ENCODE measurements around the gene ASIC4.
A peak's percentile ranks its signal among the peaks of the same experiment; 100 is the strongest.

Gene ASIC4

DNA sequence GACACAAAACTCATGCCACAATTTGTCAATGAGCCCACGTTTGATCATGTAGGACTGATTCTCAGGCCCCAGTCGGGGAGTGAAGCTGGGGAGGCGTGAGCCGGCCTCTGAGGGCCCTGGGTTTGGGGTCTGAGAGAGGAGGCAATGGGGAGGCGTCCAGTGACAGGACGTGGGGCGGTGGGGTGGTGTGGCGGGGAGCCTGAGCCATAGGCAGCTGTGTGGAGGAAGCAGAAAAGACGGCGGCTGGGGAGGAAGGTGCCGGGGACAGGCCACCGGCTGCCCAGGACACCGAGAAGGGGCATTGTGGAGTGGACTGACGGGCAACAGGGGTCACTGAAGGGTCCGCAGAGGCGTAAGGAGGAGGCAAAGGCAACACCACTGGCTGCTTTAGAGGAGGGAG is 22.1 kb downstream of the ASIC4 start:
- no peak for TF ChIP-seq TCF12 (IDR thresholded peaks at IDR 0.05; ENCODE audit: low read depth)
- no peak for TF ChIP-seq TEAD4 (IDR thresholded peaks at IDR 0.05)
- no peak for TF ChIP-seq REST (IDR thresholded peaks at IDR 0.05; ENCODE audit: low read depth)
- TF ChIP-seq EGR1 (IDR thresholded peaks at IDR 0.05) = no peak
- no peak for TF ChIP-seq ZBTB7A (IDR thresholded peaks at IDR 0.05; ENCODE audit: low read depth)
- TF ChIP-seq NFIC (IDR thresholded peaks at IDR 0.05) = no peak
- TF ChIP-seq EP300 (IDR thresholded peaks at IDR 0.05; ENCODE audit: borderline replicate concordance) = no peak
- TF ChIP-seq, protein P1, sequence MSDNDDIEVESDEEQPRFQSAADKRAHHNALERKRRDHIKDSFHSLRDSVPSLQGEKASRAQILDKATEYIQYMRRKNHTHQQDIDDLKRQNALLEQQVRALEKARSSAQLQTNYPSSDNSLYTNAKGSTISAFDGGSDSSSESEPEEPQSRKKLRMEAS (IDR thresholded peaks at IDR 0.05) = no peak
- no peak for TF ChIP-seq CREB1 (IDR thresholded peaks at IDR 0.05; ENCODE audit: low read depth)
- TF ChIP-seq, protein P2, sequence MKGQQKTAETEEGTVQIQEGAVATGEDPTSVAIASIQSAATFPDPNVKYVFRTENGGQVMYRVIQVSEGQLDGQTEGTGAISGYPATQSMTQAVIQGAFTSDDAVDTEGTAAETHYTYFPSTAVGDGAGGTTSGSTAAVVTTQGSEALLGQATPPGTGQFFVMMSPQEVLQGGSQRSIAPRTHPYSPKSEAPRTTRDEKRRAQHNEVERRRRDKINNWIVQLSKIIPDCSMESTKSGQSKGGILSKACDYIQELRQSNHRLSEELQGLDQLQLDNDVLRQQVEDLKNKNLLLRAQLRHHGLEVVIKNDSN (IDR thresholded peaks at IDR 0.05) = no peak
- no peak for TF ChIP-seq TAF1 (IDR thresholded peaks at IDR 0.05; ENCODE audit: low read depth)
- TF ChIP-seq YY1 (IDR thresholded peaks at IDR 0.05; ENCODE audit: low read depth) = no peak
- TF ChIP-seq CEBPB (IDR thresholded peaks at IDR 0.05) = no peak

GRCh38 chr2:219536967-219537366 is 22.7 kb downstream of the ASIC4 start:
- TF ChIP-seq EGR1 (IDR thresholded peaks at IDR 0.05) = 0 out of 2 replicates have a peak, but pooled peaks have one; percentile 29
- TF ChIP-seq, protein P1 (IDR thresholded peaks at IDR 0.05) = no peak

DNA sequence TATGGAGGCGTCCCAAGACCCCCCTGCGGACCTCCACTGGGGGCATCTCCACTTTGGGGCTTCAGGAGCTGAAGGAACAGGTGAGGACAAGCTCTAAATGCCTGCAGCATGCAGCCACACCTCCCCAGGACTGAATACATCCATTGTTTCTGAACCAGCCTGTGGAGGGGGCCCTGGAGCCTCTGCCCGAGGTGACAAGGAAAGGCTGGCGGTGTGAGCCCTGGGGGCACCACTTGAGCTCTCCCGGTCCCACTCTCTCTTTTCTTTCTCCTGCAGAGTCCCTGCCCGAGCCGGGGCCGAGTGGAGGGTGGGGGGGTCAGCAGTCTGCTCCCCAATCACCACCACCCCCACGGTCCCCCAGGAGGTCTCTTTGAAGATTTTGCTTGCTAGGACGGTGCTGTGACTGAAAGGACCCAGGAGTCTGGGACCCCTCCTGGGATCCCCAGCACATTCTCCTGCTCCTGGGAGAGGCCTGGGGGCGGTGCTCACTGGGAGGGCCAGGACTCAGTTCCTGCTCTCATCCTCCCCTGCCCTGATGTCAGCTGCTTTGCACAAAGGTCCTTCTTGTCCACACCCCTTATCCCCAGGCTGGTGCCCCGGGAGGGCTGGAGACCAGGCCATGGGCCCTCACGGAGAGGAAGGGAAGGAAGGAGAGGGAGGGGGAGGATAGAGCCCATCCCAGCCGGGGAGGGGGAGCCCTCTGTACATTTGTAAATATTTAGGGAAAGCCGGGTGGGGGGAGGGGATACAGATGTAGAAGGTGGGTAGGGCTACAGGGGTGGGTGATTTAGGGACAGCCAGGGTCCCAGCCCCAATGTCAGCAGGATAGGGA is 23.6 kb downstream of the ASIC4 start:
- TF ChIP-seq YY1 (IDR thresholded peaks at IDR 0.05; ENCODE audit: low read depth) (no peak), REST (IDR thresholded peaks at IDR 0.05; ENCODE audit: low read depth) (no peak), RAD21 (IDR thresholded peaks at IDR 0.05; ENCODE audit: low read depth) (no peak), EGR1 (IDR thresholded peaks at IDR 0.05) (no peak), EP300 (IDR thresholded peaks at IDR 0.05; ENCODE audit: borderline replicate concordance) (no peak), CEBPB (IDR thresholded peaks at IDR 0.05) (no peak)
- TF ChIP-seq, protein P2 (IDR thresholded peaks at IDR 0.05) = no peak

- TF ChIP-seq NFIC (IDR thresholded peaks at IDR 0.05) (peak; percentile 34; the same call in 1 of the 2 replicates), CEBPB (IDR thresholded peaks at IDR 0.05) (no peak)
Measured at GRCh38 chr2:219538504-219538951, 24.2 kb downstream of the ASIC4 start.

DNA sequence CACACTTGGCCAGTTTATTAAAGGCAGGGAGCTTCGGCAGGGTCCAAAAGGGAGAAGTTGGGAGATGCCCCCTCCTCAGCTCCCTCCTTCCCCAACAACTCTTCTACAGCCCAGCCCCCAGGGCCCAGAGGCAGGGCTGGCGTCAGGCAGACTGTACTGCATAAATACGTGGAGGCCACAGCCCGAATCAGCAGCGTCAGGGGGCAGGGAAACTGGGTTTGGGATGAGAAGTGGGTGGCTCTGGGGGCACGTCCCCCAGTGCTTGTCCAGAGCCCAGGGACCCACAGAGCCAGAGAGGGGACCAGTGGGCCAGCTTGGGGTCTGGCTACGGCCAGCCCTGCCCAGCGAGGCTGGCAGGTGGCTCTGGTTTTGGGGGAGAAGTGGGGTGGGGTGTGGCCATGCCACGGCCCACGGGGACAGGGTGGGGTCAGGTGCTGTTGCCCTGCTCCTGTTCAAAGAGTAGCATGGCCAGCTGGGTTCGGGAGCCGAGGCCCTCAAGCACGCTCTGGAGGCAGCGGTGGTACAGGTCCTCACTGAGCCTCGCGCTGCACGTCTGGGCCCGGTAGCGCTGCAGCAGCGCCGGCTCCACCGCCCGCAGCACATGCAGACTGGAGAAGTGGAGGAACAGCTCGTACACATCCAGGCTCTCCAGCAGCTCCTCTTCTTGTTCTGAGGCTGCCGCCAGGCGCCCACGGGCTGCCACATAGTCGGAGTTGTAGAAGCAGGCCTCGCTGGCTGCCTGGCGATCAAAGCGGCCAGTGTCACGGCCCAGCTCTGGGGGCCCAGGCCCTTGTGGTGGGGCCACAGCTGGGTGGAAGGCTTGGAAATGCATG is 24.9 kb downstream of the ASIC4 start:
- no peak for TF ChIP-seq NFIC (IDR thresholded peaks at IDR 0.05)

DNA sequence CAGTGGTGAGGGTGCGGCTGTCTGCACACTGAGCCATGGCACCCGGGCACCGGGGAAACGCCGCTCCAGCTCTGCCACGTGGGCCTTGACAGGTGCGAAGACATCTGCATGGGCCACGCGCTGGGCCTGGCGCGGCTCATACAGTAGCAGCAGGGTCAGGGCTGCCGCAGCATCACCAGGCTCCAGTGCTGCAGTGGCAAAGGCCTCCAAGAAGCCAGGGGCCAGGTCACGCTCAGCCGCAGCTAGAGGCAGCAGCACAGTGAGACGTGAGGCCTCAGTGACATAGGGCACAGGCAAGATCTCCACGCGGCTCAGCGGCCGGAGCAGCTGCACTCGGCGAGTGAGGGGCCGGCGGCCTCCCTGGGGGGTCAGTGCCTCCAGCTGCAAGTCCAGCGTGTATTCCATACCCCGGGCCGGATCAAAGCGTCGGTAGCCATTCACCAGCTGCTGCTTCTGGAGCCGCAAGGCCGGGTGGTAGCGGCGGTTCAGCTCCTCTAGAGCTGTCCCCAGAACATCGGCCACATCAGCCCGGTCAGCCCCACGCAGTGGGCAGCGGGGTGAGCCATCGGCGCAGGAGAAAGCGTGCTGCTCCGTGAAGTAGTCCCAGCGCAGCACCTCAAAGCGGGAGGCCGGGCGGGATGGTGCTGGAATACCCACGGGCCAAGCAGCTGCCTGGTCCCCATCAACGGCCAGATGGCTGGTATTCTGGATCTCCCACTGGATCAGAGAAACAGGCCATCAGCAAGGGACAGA is 25.8 kb downstream of the ASIC4 start:
- TF ChIP-seq, protein P2 (IDR thresholded peaks at IDR 0.05) = no peak
- TF ChIP-seq FOXM1 (IDR thresholded peaks at IDR 0.05; ENCODE audit: borderline replicate concordance, low read depth) = no peak
- TF ChIP-seq ZBTB7A (IDR thresholded peaks at IDR 0.05; ENCODE audit: low read depth) = no peak
- TF ChIP-seq, protein P1 (IDR thresholded peaks at IDR 0.05) = no peak
- no peak for TF ChIP-seq RAD21 (IDR thresholded peaks at IDR 0.05; ENCODE audit: low read depth)
- no peak for TF ChIP-seq TAF1 (IDR thresholded peaks at IDR 0.05; ENCODE audit: low read depth)
- TF ChIP-seq YY1 (IDR thresholded peaks at IDR 0.05; ENCODE audit: low read depth) = no peak
- TF ChIP-seq CREB1 (IDR thresholded peaks at IDR 0.05; ENCODE audit: low read depth) = no peak
- no peak for TF ChIP-seq TCF12 (IDR thresholded peaks at IDR 0.05; ENCODE audit: low read depth)
- no peak for TF ChIP-seq EP300 (IDR thresholded peaks at IDR 0.05; ENCODE audit: borderline replicate concordance)
- TF ChIP-seq TEAD4 (IDR thresholded peaks at IDR 0.05) = no peak
- TF ChIP-seq REST (IDR thresholded peaks at IDR 0.05; ENCODE audit: low read depth) = no peak
- TF ChIP-seq EGR1 (IDR thresholded peaks at IDR 0.05) = no peak
- no peak for TF ChIP-seq NFIC (IDR thresholded peaks at IDR 0.05)
- TF ChIP-seq CEBPB (IDR thresholded peaks at IDR 0.05) = no peak
